NT2/D1 (cell line): Measurements from ENCODE around the gene CPNE9.

Experiments
- SUZ12 ChIP-seq: IDR thresholded peaks from 2 replicates; pipeline ENCODE4 v1.6.1; 2011; ENCODE audit not compliant: insufficient read length, insufficient read depth; ENCODE audit errors: extremely low read depth
- YY1 ChIP-seq: IDR thresholded peaks from 2 replicates; pipeline ENCODE4 v1.6.1; 2011; ENCODE audit not compliant: insufficient read length, insufficient read depth
- ZNF274 ChIP-seq: IDR thresholded peaks from 2 replicates; pipeline ENCODE4 v1.6.1; 2011; ENCODE audit warnings: mild to moderate bottlenecking, low read depth, low read length

DNA sequence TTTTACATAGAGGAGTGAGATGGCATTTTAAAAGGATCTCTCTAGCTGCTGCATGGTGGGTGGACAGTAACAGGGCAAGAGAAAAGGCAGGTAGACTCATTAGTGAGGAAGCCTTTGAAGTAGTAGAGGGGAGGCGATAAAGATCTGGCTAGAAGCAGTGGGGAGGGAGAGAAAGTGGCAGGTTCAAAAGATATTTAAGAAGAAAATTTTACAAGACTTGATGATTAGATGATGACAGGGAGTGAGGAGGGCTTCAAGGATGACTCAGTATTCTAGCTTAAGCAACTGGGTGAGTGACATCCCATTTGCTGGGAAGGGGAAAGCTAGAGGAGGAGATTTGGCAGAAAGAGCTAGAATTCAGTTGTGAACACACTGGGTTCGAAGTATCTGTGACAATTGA lies 24.1 kb downstream of the CPNE9 start:
- no peak for TF ChIP-seq YY1
- TF ChIP-seq ZNF274: no peak
- TF ChIP-seq SUZ12: no peak
